ENCODE data around the gene SPAG16.
A peak's percentile ranks its signal among the peaks of the same experiment; 100 is the strongest.
"Not testable (repeated sequence)": the region's sequence is repeated elsewhere in the genome, so short reads cannot be mapped to it uniquely, and the experiment has no call there.

The SPAG16 gene

GRCh38 chr2:214050731-214051130 is 766.5 kb downstream of the SPAG16 start:
- H3K27me3 ChIP-seq (ENCODE audit: low read depth, low read length) = no peaks in the 10 kb centered on the region
- H2AFZ ChIP-seq (ENCODE audit: low read depth, low read length) = no peak overlapping the region
- H3K4me2 ChIP-seq (ENCODE audit: low read length) = no peak overlapping the region
- no peaks in the 10 kb centered on the region for H3K9me3 ChIP-seq (ENCODE audit: insufficient read depth, low read length)
- H3K4me3 ChIP-seq (ENCODE audit: low read length) = no peak overlapping the region
- H3K36me3 ChIP-seq (replicated peaks; ENCODE audit: low read depth, low read length) = no peaks in the 10 kb centered on the region
- no peaks in the 10 kb centered on the region for H3K4me1 ChIP-seq (ENCODE audit: low read length)
- no peak overlapping the region for H3K27ac ChIP-seq (ENCODE audit: low read length)
- H3K79me2 ChIP-seq (ENCODE audit: low read length) = no peaks in the 10 kb centered on the region
- no peak overlapping the region for H3K9ac ChIP-seq (ENCODE audit: low read length)
- no peak for TF ChIP-seq CTCF (IDR thresholded peaks at IDR 0.05; ENCODE audit: low read depth, low read length)
- no peak for TF ChIP-seq EZH2phosphoT487 (IDR thresholded peaks at IDR 0.05; ENCODE audit: low read depth)
- no peaks in the 10 kb centered on the region for H4K20me1 ChIP-seq (ENCODE audit: insufficient read depth, low read length)

GRCh38 chr2:214051585-214051984 is 767.3 kb downstream of the SPAG16 start:
- no peak overlapping the region for H3K27ac ChIP-seq (ENCODE audit: low read length)
- no peak overlapping the region for H3K4me2 ChIP-seq (ENCODE audit: low read length)
- H3K79me2 ChIP-seq (ENCODE audit: low read length) = no peaks in the 10 kb centered on the region
- H3K4me3 ChIP-seq (ENCODE audit: low read length) = no peak overlapping the region
- H4K20me1 ChIP-seq (ENCODE audit: insufficient read depth, low read length) = no peaks in the 10 kb centered on the region
- TF ChIP-seq EZH2phosphoT487 (IDR thresholded peaks at IDR 0.05; ENCODE audit: low read depth) = no peak
- no peak for TF ChIP-seq CTCF (IDR thresholded peaks at IDR 0.05; ENCODE audit: low read depth, low read length)
- H3K9ac ChIP-seq (ENCODE audit: low read length) = no peak overlapping the region
- H3K27me3 ChIP-seq (ENCODE audit: low read depth, low read length) = no peaks in the 10 kb centered on the region
- no peak overlapping the region for H2AFZ ChIP-seq (ENCODE audit: low read depth, low read length)
- H3K4me1 ChIP-seq (ENCODE audit: low read length) = no peaks in the 10 kb centered on the region
- H3K9me3 ChIP-seq (ENCODE audit: insufficient read depth, low read length) = no peaks in the 10 kb centered on the region
- H3K36me3 ChIP-seq (replicated peaks; ENCODE audit: low read depth, low read length) = no peaks in the 10 kb centered on the region

DNA sequence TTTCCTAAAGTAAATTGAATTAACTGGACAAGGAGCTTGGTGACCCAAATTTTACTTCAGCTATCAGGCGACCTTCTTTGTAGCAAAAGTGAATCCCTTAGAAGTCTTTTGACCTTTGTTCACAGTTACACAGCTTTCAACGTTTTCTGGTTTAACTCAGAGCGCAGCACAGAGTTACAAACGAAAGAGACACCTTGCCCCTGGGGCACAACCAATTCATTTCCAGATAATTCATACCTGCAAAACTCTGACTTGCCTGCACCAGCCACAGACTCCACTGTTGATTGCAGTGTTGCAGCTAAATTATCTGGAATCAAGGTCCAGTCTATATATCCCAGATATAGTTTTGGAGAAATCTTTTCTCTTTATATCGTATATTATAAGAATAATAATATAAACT is 768.0 kb downstream of the SPAG16 start:
- Histone ChIP-seq H3K36me3 (replicated peaks; ENCODE audit: low read depth, low read length) (no peaks in the 10 kb centered on the region), H3K4me1 (ENCODE audit: low read length) (no peaks in the 10 kb centered on the region), H3K4me2 (ENCODE audit: low read length) (no peak overlapping the region), H4K20me1 (ENCODE audit: insufficient read depth, low read length) (no peaks in the 10 kb centered on the region), H3K4me3 (ENCODE audit: low read length) (no peak overlapping the region), H3K27me3 (ENCODE audit: low read depth, low read length) (no peaks in the 10 kb centered on the region), H3K9me3 (ENCODE audit: insufficient read depth, low read length) (no peaks in the 10 kb centered on the region), H2AFZ (ENCODE audit: low read depth, low read length) (no peak overlapping the region), H3K27ac (ENCODE audit: low read length) (no peak overlapping the region), H3K79me2 (ENCODE audit: low read length) (no peaks in the 10 kb centered on the region), H3K9ac (ENCODE audit: low read length) (no peak overlapping the region)
- TF ChIP-seq EZH2phosphoT487 (IDR thresholded peaks at IDR 0.05; ENCODE audit: low read depth) (no peak), CTCF (IDR thresholded peaks at IDR 0.05; ENCODE audit: low read depth, low read length) (no peak)

DNA sequence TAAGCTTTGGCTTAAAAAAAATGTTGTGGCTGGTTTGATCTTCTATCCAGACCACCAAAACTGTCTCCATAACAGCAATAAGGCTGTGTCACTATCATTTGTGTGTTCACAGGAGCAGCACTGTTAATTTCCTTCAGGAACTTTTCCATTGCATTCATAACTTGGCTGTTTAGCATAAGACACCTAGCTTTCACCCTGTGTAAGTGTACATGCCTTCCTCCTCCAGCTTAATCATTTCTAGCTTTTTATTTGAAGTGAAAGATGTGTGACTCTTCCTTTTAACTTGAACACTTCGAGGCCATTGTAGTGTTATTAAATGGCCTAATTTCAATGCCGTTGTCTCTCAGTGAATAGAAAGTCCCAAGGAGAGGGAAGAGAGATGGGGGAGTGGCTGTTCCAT is 773.7 kb downstream of the SPAG16 start:
- H3K9me3 ChIP-seq (ENCODE audit: insufficient read depth, low read length) = no peaks in the 10 kb centered on the region
- H3K79me2 ChIP-seq (ENCODE audit: low read length) = no peaks in the 10 kb centered on the region
- no peaks in the 10 kb centered on the region for H4K20me1 ChIP-seq (ENCODE audit: insufficient read depth, low read length)
- no peaks in the 10 kb centered on the region for H3K36me3 ChIP-seq (replicated peaks; ENCODE audit: low read depth, low read length)
- H3K27me3 ChIP-seq (ENCODE audit: low read depth, low read length) = no peaks in the 10 kb centered on the region
- H3K9ac ChIP-seq (ENCODE audit: low read length) = no peak overlapping the region
- no peak for TF ChIP-seq EZH2phosphoT487 (IDR thresholded peaks at IDR 0.05; ENCODE audit: low read depth)
- TF ChIP-seq CTCF (IDR thresholded peaks at IDR 0.05; ENCODE audit: low read depth, low read length) = no peak
- peak overlapping the region; percentile 38; the same call in 1 of the 2 replicates for H3K4me2 ChIP-seq (ENCODE audit: low read length)
- H3K4me1 ChIP-seq (ENCODE audit: low read length) = peaks cover 14% of the 10 kb centered on the region
- no peak overlapping the region for H3K4me3 ChIP-seq (ENCODE audit: low read length)
- H2AFZ ChIP-seq (ENCODE audit: low read depth, low read length) = peak overlapping the region; percentile 51; the same call in 1 of the 2 replicates
- no peak overlapping the region for H3K27ac ChIP-seq (ENCODE audit: low read length)

DNA sequence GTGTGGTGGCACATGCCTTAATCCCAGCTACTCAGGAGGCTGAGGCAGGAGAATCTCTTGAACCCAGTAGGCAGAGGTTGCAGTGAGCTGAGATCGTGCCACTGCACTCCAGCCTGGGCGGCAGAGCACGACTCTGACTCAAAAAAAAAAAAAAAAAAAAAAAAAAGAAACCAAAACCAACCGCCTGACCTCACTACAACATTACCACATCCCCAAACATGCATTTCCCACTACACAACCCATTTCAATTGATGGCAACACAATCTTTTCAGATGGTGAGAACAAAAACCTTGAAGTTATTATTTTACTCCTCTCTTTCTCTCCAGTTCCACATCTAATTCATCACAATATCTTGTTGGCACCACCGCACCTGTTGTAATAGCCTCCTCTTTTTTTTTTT is 778.0 kb downstream of the SPAG16 start:
- H3K27me3 ChIP-seq (ENCODE audit: low read depth, low read length); H2AFZ ChIP-seq (ENCODE audit: low read depth, low read length); H3K9me3 ChIP-seq (ENCODE audit: insufficient read depth, low read length); H3K36me3 ChIP-seq (replicated peaks; ENCODE audit: low read depth, low read length); H3K9ac ChIP-seq (ENCODE audit: low read length); H3K4me3 ChIP-seq (ENCODE audit: low read length); H3K79me2 ChIP-seq (ENCODE audit: low read length); H3K27ac ChIP-seq (ENCODE audit: low read length); H4K20me1 ChIP-seq (ENCODE audit: insufficient read depth, low read length): not testable (repeated sequence)
- Histone ChIP-seq H3K4me2 (ENCODE audit: low read length) (0 out of 2 replicates have a peak overlapping the region, but pooled peaks have one; percentile 18), H3K4me1 (ENCODE audit: low read length) (peaks cover 14% of the 10 kb centered on the region)
